ENCODE data around the gene GFPT2.

The GFPT2 gene

GRCh38 chr5:180358179-180358578 lies 5.0 kb upstream of the GFPT2 start:
- no peaks in the 10 kb centered on the region for H3K36me3 Mint-ChIP-seq (ENCODE audit: insufficient read depth)

GRCh38 chr5:180354966-180355365 lies 1.8 kb upstream of the GFPT2 start:
- ATAC-seq (replicated peaks; ENCODE audit: extremely low read depth, poor library complexity, severe bottlenecking) (no peak), DNase-seq (ENCODE audit: low spot score in 2 of 2) (no peak)
- peaks cover 51% of the 10 kb centered on the region for H3K27me3 Mint-ChIP-seq
- peaks cover 8% of the 10 kb centered on the region for H3K4me1 Mint-ChIP-seq
- H3K9me3 Mint-ChIP-seq: no peaks in the 10 kb centered on the region
- no peak overlapping the region for H3K27ac Mint-ChIP-seq (ENCODE audit: low read depth)
- H3K36me3 Mint-ChIP-seq (ENCODE audit: insufficient read depth): no peaks in the 10 kb centered on the region
- H3K4me3 Mint-ChIP-seq: no peak overlapping the region

More at GRCh38 chr5:180358179-180358578, 5.0 kb upstream of the GFPT2 start:
- no peak for ATAC-seq (replicated peaks; ENCODE audit: extremely low read depth, poor library complexity, severe bottlenecking)
- H3K4me3 Mint-ChIP-seq: no peak overlapping the region
- no peak overlapping the region for H3K27ac Mint-ChIP-seq (ENCODE audit: low read depth)
- DNase-seq (ENCODE audit: low spot score in 2 of 2): no peak
- no peaks in the 10 kb centered on the region for H3K9me3 Mint-ChIP-seq
- peaks cover 8% of the 10 kb centered on the region for H3K4me1 Mint-ChIP-seq
- peaks cover 30% of the 10 kb centered on the region for H3K27me3 Mint-ChIP-seq

GRCh38 chr5:180353980-180354452 lies 880 bp upstream of the GFPT2 start:
- ATAC-seq (replicated peaks; ENCODE audit: extremely low read depth, poor library complexity, severe bottlenecking) (no peak), DNase-seq (ENCODE audit: low spot score in 2 of 2) (no peak)
- Mint-ChIP-seq H3K27ac (ENCODE audit: low read depth) (no peak overlapping the region), H3K4me3 (peak overlapping the region; percentile 73), H3K27me3 (peaks cover 52% of the 10 kb centered on the region), H3K9me3 (no peaks in the 10 kb centered on the region), H3K4me1 (peaks cover 8% of the 10 kb centered on the region), H3K36me3 (ENCODE audit: insufficient read depth) (no peaks in the 10 kb centered on the region)

GRCh38 chr5:180352116-180353047 lies 754 bp downstream of the GFPT2 start:
- Mint-ChIP-seq H3K4me1 (peaks cover 8% of the 10 kb centered on the region), H3K27me3 (peaks cover 52% of the 10 kb centered on the region), H3K27ac (ENCODE audit: low read depth) (no peak overlapping the region), H3K4me3 (peak overlapping the region; percentile 59), H3K9me3 (no peaks in the 10 kb centered on the region), H3K36me3 (ENCODE audit: insufficient read depth) (no peaks in the 10 kb centered on the region)
- ATAC-seq (replicated peaks; ENCODE audit: extremely low read depth, poor library complexity, severe bottlenecking) (no peak), DNase-seq (ENCODE audit: low spot score in 2 of 2) (no peak)

GRCh38 chr5:180350711-180351465 lies 2.2 kb downstream of the GFPT2 start:
- Mint-ChIP-seq H3K9me3 (no peaks in the 10 kb centered on the region), H3K4me1 (peaks cover 8% of the 10 kb centered on the region), H3K36me3 (ENCODE audit: insufficient read depth) (peaks cover 1% of the 10 kb centered on the region), H3K27me3 (peaks cover 37% of the 10 kb centered on the region), H3K27ac (ENCODE audit: low read depth) (no peak overlapping the region), H3K4me3 (no peak overlapping the region)
- no peak for DNase-seq (ENCODE audit: low spot score in 2 of 2)
- no peak for ATAC-seq (replicated peaks; ENCODE audit: extremely low read depth, poor library complexity, severe bottlenecking)

- Mint-ChIP-seq H3K36me3 (ENCODE audit: insufficient read depth) (peaks cover 1% of the 10 kb centered on the region), H3K4me3 (no peak overlapping the region), H3K9me3 (no peaks in the 10 kb centered on the region), H3K4me1 (peaks cover 8% of the 10 kb centered on the region), H3K27me3 (peaks cover 35% of the 10 kb centered on the region), H3K27ac (ENCODE audit: low read depth) (no peak overlapping the region)
- no peak for ATAC-seq (replicated peaks; ENCODE audit: extremely low read depth, poor library complexity, severe bottlenecking)
- no peak for DNase-seq (ENCODE audit: low spot score in 2 of 2)
Measured at GRCh38 chr5:180350296-180350695, 2.8 kb downstream of the GFPT2 start.

GRCh38 chr5:180349391-180349790 lies 3.7 kb downstream of the GFPT2 start:
- ATAC-seq (replicated peaks; ENCODE audit: extremely low read depth, poor library complexity, severe bottlenecking): no peak
- peaks cover 4% of the 10 kb centered on the region for H3K4me1 Mint-ChIP-seq
- H3K36me3 Mint-ChIP-seq (ENCODE audit: insufficient read depth): peaks cover 1% of the 10 kb centered on the region
- peaks cover 27% of the 10 kb centered on the region for H3K27me3 Mint-ChIP-seq
- H3K4me3 Mint-ChIP-seq: no peak overlapping the region
- H3K27ac Mint-ChIP-seq (ENCODE audit: low read depth): no peak overlapping the region
- H3K9me3 Mint-ChIP-seq: no peaks in the 10 kb centered on the region
- DNase-seq (ENCODE audit: low spot score in 2 of 2): no peak

- peaks cover 1% of the 10 kb centered on the region for H3K36me3 Mint-ChIP-seq (ENCODE audit: insufficient read depth)
- no peak for ATAC-seq (replicated peaks; ENCODE audit: extremely low read depth, poor library complexity, severe bottlenecking)
- H3K4me1 Mint-ChIP-seq: no peaks in the 10 kb centered on the region
- H3K9me3 Mint-ChIP-seq: no peaks in the 10 kb centered on the region
- no peak overlapping the region for H3K27ac Mint-ChIP-seq (ENCODE audit: low read depth)
- H3K4me3 Mint-ChIP-seq: no peak overlapping the region
- no peak for DNase-seq (ENCODE audit: low spot score in 2 of 2)
- peaks cover 31% of the 10 kb centered on the region for H3K27me3 Mint-ChIP-seq
Measured at GRCh38 chr5:180348336-180348735, 4.8 kb downstream of the GFPT2 start.

- DNase-seq (ENCODE audit: low spot score in 2 of 2) (no peak), ATAC-seq (replicated peaks; ENCODE audit: extremely low read depth, poor library complexity, severe bottlenecking) (no peak)
- Mint-ChIP-seq H3K27ac (ENCODE audit: low read depth) (no peak overlapping the region), H3K4me3 (no peak overlapping the region), H3K27me3 (peaks cover 34% of the 10 kb centered on the region), H3K4me1 (no peaks in the 10 kb centered on the region), H3K9me3 (no peaks in the 10 kb centered on the region), H3K36me3 (ENCODE audit: insufficient read depth) (peaks cover 1% of the 10 kb centered on the region)
Measured at GRCh38 chr5:180347702-180348101, 5.4 kb downstream of the GFPT2 start.

- DNase-seq (ENCODE audit: low spot score in 2 of 2): no peak
- Mint-ChIP-seq H3K27me3 (peaks cover 28% of the 10 kb centered on the region), H3K9me3 (no peaks in the 10 kb centered on the region), H3K4me3 (no peak overlapping the region), H3K27ac (ENCODE audit: low read depth) (no peak overlapping the region), H3K4me1 (no peaks in the 10 kb centered on the region), H3K36me3 (ENCODE audit: insufficient read depth) (peaks cover 1% of the 10 kb centered on the region)
- no peak for ATAC-seq (replicated peaks; ENCODE audit: extremely low read depth, poor library complexity, severe bottlenecking)
Measured at GRCh38 chr5:180346358-180346757, 6.8 kb downstream of the GFPT2 start.

- H3K27me3 Mint-ChIP-seq: peaks cover 22% of the 10 kb centered on the region
- no peak overlapping the region for H3K4me3 Mint-ChIP-seq
- H3K4me1 Mint-ChIP-seq: no peaks in the 10 kb centered on the region
- ATAC-seq (replicated peaks; ENCODE audit: extremely low read depth, poor library complexity, severe bottlenecking) (no peak), DNase-seq (ENCODE audit: low spot score in 2 of 2) (no peak)
- no peaks in the 10 kb centered on the region for H3K9me3 Mint-ChIP-seq
- peaks cover 1% of the 10 kb centered on the region for H3K36me3 Mint-ChIP-seq (ENCODE audit: insufficient read depth)
- no peak overlapping the region for H3K27ac Mint-ChIP-seq (ENCODE audit: low read depth)
Measured at GRCh38 chr5:180345781-180346180, 7.4 kb downstream of the GFPT2 start.

GRCh38 chr5:180345186-180345585 lies 8.0 kb downstream of the GFPT2 start:
- Mint-ChIP-seq H3K27me3 (peaks cover 16% of the 10 kb centered on the region), H3K4me1 (no peaks in the 10 kb centered on the region), H3K4me3 (no peak overlapping the region), H3K27ac (ENCODE audit: low read depth) (no peak overlapping the region), H3K36me3 (ENCODE audit: insufficient read depth) (peaks cover 2% of the 10 kb centered on the region), H3K9me3 (no peaks in the 10 kb centered on the region)
- DNase-seq (ENCODE audit: low spot score in 2 of 2): no peak
- ATAC-seq (replicated peaks; ENCODE audit: extremely low read depth, poor library complexity, severe bottlenecking): no peak

GRCh38 chr5:180344696-180344999 lies 8.5 kb downstream of the GFPT2 start:
- Mint-ChIP-seq H3K27ac (ENCODE audit: low read depth) (no peak overlapping the region), H3K27me3 (peaks cover 16% of the 10 kb centered on the region), H3K36me3 (ENCODE audit: insufficient read depth) (peaks cover 3% of the 10 kb centered on the region), H3K4me3 (no peak overlapping the region), H3K9me3 (no peaks in the 10 kb centered on the region), H3K4me1 (peaks cover 1% of the 10 kb centered on the region)
- no peak for DNase-seq (ENCODE audit: low spot score in 2 of 2)
- ATAC-seq (replicated peaks; ENCODE audit: extremely low read depth, poor library complexity, severe bottlenecking): no peak
